Measurements from ENCODE around the gene CCR6. TPM values are rescaled to one million over a fixed set of nuclear protein-coding genes. Genes with fewer than 3 reads are reported as not detected.

CCR6 gene
- total RNA-seq, 1 experiment from 2014 or later, result not detected

DNA sequence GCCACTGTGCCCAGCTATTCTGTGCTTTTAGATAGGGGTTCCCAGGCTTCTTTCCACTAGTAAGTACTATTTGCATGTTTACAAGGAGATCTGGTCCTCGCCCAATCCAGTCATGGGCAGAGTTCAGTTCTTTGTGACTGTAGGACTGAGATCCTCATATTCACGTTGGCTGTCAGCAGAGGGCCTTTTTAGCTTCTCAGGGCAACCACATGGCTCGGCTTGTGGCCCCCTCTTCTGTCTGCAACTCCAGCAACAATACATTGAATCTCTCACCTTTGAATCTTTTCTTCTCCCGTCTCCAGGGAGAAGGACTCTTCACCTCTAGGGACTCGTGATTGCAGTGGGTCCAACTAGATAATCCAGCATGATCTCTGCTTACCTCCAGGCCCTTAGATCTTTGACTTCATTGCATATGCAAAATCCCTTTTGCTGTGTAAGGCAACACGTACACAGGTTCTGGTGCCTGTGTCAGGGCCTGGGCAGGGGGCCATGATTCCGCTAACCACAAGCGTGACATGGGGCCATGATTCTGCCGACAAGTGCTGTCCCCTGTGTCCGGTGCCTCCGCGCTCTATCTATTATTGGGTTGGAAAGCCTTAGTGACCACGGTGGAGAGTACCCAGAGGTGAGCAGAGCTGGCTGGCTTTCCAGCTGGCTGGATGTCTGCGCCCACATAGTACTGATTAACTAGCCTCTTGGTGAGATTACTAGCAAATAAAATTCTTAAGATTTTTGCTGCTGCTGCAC, 5.1 kb downstream of the CCR6 start:
- Histone ChIP-seq H2BK20ac (ENCODE audit: low read depth, low read length, poor library complexity, severe bottlenecking) (no peak overlapping the region), H3T11ph (ENCODE audit: low read length) (no peak overlapping the region), H3K27ac (ENCODE audit: insufficient read length, low read depth, low read length) (no peak overlapping the region), H3K4me1 (ENCODE audit: insufficient read depth, low read length) (no peaks in the 10 kb centered on the region), H3K79me1 (ENCODE audit: insufficient read depth, low read depth, low read length, poor library complexity, severe bottlenecking) (no peaks in the 10 kb centered on the region), H3K79me2 (ENCODE audit: insufficient read depth, low read length) (no peaks in the 10 kb centered on the region), H3K23me2 (ENCODE audit: insufficient read length, low read depth, low read length, poor library complexity, severe bottlenecking) (no peaks in the 10 kb centered on the region), H3K27me3 (ENCODE audit: insufficient read depth, low read length) (no peaks in the 10 kb centered on the region), H2AFZ (ENCODE audit: low read length) (no peak overlapping the region), H3K23ac (ENCODE audit: insufficient read length, low read depth, low read length) (no peak overlapping the region), H2AK5ac (ENCODE audit: insufficient read length, low read length) (no peak overlapping the region), H3K4me2 (ENCODE audit: insufficient read depth, insufficient read length, low read length) (no peak overlapping the region), H3K56ac (ENCODE audit: insufficient read length, low read depth, low read length) (no peak overlapping the region), H2BK15ac (ENCODE audit: low read depth, low read length) (no peak overlapping the region), H4K20me1 (ENCODE audit: control insufficient read depth, insufficient read depth, insufficient read length) (no peaks in the 10 kb centered on the region), H2BK12ac (ENCODE audit: insufficient read length, low read depth, low read length) (no peak overlapping the region), H2BK120ac (ENCODE audit: low read depth, low read length, poor library complexity, severe bottlenecking) (no peak overlapping the region), H3K9me3 (ENCODE audit: control insufficient read depth, low read depth, low read length) (no peaks in the 10 kb centered on the region), H3K9ac (ENCODE audit: extremely low read depth, insufficient read length, low read length) (no peak overlapping the region), H4K8ac (replicated peaks; ENCODE audit: insufficient read length, low read depth, low read length) (no peak overlapping the region), H3K18ac (ENCODE audit: insufficient read length, low read depth, low read length) (no peak overlapping the region), H4K91ac (ENCODE audit: insufficient read length, low read depth, low read length) (no peak overlapping the region), H2BK5ac (ENCODE audit: insufficient read length, low read length) (no peak overlapping the region), H3K14ac (ENCODE audit: insufficient read depth, low read length) (no peak overlapping the region), H3K4ac (ENCODE audit: low read depth, low read length) (no peak overlapping the region), H4K5ac (ENCODE audit: insufficient read length, low read depth, low read length) (no peak overlapping the region)
- WGBS (ENCODE audit: extremely low coverage, insufficient read length, low lambda C conversion rate), result no CpG with 5 or more reads among the region's 14 CpGs
- Mint-ChIP-seq H3K27ac (no peak overlapping the region), H3K27me3 (ENCODE audit: low read depth) (peaks cover 1% of the 10 kb centered on the region; the same call in 1 of the 2 replicates), H3K4me3 (no peak overlapping the region), H3K4me1 (peaks cover 0 to 9% of the 10 kb centered on the region in 2 experiments; a peak in 2 of 4 replicates), H3K36me3 (ENCODE audit: insufficient read depth in 1 of 3, low read depth in 3 of 3) (no peaks in the 10 kb centered on the region), H3K9me3 (no peaks in the 10 kb centered on the region; a peak in 1 of 5 replicates)
- TF ChIP-seq, protein P1, sequence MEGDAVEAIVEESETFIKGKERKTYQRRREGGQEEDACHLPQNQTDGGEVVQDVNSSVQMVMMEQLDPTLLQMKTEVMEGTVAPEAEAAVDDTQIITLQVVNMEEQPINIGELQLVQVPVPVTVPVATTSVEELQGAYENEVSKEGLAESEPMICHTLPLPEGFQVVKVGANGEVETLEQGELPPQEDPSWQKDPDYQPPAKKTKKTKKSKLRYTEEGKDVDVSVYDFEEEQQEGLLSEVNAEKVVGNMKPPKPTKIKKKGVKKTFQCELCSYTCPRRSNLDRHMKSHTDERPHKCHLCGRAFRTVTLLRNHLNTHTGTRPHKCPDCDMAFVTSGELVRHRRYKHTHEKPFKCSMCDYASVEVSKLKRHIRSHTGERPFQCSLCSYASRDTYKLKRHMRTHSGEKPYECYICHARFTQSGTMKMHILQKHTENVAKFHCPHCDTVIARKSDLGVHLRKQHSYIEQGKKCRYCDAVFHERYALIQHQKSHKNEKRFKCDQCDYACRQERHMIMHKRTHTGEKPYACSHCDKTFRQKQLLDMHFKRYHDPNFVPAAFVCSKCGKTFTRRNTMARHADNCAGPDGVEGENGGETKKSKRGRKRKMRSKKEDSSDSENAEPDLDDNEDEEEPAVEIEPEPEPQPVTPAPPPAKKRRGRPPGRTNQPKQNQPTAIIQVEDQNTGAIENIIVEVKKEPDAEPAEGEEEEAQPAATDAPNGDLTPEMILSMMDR (conservative IDR thresholded peaks at IDR 0.05), result no peak
- DNase-seq, result no peak
